ENCODE data around the gene NSL1.
"Not testable (repeated sequence)": the region's sequence is repeated elsewhere in the genome, so short reads cannot be mapped to it uniquely, and the experiment has no call there.

Gene NSL1

DNA sequence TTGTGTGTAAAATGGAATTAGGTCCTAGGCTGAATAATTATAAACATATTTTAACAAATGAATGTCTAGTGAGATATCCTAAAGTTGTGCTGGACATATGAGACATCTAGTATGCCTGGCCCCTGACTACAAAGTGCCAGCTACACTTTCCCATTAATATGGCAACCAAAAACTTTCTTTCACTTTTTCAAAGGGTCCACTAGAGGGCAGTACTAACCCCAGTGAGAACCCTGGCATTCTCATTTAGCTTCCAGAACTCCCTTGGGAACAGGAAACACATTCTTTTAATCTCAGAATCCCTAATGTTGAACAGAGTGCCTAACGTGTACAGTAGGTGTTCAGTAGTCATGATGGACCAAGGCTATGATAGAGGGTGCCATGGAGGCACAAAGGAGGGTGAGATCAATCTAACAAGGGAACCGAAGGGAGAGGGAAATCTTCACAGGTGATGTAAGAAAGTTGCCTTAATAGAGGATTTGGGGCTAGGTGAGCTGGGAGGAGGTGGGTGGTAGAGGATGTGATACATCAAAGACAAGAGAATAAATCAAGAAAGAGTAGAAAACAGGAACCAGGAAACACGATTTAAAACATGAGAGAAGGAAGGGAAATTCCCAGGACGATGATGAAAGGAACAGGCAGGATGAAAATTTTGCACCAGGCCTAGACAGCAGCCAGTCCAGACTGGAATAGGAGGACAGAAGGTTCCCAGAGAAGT, 41.6 kb downstream of the NSL1 start:
- DNase-seq (ENCODE audit: low spot score) = peak; percentile 39

DNA sequence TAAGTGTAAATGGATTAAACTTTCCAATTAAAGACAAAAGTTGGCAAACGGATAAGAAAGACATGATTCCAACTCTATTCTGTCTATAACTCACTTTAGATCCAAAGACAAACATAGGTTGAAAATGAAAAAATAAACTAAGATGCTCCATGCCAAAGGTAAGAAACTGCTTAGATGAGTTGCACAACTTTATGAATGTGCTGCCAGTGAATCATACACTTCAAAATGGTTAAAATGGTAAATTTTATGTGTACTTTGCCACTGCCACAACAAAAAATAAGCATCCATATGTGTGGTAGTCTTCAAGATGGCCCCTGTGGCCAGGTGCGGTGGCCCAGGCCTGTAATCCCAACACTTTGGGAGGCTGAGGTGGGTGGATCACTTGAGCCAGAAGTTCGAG, 45.0 kb downstream of the NSL1 start:
- no peak for DNase-seq (ENCODE audit: low spot score)

DNA sequence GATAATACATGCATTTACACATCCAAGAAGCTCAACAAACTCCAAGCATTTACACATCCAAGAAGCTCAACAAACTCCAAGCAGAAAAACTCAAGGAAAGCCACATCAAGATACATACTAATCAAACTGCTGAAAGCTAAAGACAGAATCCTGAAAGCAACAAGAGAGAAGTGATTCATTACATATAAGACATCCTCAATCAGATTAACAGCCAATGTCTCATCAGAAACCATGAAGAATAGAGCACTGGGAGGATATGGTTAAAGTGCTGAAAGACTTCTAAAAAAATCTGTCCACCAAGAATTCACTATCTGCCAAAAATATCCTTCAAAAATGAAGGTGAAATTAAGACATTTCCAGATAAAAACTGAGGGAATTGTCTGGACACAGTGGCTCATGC, 46.3 kb downstream of the NSL1 start:
- DNase-seq (ENCODE audit: low spot score) = no peak

DNA sequence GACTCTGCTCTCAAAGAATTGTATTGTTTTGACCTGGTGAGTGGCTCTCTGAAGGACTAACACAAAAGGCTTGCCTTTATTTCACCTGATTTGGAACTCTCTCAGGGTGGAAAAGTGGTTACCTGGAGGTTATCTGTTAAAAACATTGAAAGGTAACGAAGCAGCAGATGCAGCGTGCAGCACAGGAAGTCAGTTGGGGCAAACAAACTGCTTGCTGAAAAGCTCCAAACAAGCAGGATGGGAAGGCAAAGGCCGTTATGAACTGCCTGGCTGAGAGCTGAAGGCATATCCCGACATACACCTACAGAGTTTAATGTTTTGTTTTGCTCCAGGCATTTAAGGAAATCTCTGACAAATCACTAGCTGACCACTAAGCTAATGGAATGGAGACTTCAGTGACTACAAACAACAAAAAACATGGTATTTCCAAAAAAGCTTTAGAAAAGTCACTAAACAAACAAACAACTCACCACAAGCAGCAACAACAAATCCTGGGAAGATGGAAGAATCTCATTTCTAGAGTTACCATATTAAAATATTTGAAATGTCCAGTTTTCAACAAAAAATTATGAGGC, 47.6 kb downstream of the NSL1 start:
- no peak for DNase-seq (ENCODE audit: low spot score)

DNA sequence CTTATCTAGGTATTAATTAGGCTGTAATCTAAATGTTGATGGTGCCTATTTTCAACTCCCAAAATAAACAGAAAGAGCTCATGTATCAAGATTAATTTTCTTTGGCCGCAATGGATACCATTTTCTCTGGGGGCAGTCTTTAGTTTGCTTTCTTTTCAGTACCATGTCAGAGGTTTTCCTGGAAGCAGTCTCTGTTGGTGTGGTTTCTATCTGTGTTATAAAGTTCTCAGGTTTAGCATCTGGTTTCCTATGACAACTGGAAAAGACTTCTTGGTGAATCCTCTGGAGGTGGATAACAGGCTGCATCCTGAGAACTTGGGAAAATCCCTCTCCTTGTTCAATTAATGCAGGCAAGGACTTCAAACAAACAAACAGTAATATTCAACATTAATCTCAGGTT, 53.2 kb downstream of the NSL1 start:
- DNase-seq (ENCODE audit: low spot score) = no peak

DNA sequence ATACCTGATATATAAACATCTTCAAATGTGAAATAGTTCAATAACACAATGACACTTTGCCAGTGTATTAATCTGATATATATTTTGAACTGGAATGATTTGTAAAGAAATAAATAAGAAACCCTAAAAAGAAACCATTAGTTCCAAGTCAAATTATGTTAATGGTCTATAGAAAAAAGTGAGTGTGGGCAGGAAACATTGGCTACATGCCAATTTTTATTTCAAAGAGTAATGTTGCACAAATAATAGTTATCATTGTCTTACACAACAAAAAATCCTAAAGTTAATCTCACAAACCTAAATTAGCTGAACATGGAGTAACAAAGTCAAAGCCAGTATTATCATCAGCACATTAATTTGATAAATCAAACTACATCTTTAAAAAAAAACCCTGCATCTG, 54.0 kb downstream of the NSL1 start:
- DNase-seq (ENCODE audit: low spot score) = no peak

DNA sequence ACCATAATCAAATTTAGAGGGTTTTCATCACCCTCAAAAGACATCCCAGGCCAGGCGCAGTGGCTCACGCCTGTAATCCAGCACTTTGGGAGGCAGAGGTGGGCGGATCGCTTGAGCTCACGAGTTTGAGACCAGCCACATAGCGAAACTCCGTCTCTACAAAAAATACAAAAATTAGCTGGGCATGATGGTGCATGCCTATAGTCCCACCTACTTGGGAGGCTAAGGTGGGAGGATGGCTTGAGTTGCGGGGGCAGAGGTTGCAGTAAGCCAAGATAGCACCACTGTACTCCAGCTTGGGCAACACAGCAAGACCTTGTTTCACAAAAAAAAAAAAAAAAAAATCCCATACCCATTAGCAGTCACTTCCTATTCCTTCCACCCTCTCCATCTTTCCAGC, 58.5 kb downstream of the NSL1 start:
- DNase-seq (ENCODE audit: low spot score) = no peak

DNA sequence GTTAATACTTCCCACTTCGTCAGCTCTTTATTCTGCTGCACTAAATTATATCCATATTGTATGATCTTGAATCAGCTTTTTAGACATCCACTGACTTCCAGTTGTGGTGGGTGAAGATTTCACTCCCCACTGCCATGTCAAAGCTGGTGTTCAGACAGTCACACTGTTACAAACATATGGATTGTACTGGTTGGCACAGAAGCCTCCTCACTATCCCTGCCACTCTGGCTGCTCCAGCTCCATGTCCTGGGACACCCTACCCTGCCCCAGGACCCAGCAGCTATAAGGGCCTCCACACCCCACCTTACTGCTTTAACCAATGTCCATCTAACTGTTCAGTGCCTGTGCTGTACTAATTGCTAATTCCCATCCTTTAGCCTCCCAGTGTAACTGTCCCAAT, 59.9 kb downstream of the NSL1 start:
- DNase-seq (ENCODE audit: low spot score) = no peak

DNA sequence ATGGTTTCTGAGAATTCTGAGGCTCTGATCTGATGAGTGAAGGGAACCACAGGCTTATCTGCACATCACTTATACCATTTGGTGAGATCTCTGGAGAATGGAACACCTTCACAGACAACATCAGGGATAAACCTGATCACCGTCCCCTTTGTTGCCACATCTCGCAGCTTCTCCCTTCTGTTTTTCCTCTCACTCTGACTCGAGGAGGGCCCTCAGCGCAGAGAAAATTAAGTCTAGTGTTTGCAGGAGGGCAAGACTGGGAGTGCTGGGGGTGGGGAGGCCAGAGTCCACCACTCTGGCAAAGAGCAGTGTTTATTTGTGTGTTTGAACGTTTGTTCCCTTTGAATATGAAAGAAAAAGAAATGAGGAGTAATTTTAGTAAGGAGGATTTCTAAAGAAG, 63.0 kb downstream of the NSL1 start:
- DNase-seq (ENCODE audit: low spot score) = no peak

DNA sequence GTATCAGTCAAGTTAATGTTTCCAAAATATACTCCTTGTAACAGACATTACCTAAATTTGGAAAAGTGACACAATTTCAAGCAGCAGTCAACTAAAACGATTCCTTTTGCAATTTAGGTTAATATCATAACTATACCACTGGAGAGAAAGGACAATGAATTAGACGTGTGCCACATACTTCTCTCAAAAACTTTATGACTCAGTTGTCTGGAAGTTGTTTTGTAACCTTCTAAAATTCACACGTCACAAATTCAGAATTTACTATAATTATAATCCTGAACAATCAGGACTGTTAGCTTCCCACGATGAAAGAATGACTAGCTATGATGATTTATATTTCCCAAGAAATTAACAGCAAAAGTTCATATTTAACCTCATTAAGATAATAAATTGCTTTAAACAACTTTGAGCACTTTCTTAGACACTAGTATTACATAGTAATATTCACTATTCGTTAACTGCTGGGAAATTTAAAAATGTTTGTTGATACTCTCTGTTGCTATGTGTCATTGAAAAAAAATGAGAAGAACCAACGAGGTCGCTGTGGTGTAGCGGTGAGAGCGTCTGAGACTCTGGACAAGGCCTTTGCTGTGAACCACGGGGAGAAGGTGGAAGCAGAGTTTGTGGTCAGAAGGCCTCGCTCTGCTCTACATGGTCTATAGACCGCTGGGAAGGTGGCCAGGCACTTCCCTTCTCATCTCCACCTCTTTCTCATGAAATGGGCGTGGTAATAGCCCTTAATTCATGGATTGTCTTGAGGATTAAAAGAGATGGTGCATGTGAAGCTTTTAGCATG, 64.0 kb downstream of the NSL1 start:
- no peak for DNase-seq (ENCODE audit: low spot score)

DNA sequence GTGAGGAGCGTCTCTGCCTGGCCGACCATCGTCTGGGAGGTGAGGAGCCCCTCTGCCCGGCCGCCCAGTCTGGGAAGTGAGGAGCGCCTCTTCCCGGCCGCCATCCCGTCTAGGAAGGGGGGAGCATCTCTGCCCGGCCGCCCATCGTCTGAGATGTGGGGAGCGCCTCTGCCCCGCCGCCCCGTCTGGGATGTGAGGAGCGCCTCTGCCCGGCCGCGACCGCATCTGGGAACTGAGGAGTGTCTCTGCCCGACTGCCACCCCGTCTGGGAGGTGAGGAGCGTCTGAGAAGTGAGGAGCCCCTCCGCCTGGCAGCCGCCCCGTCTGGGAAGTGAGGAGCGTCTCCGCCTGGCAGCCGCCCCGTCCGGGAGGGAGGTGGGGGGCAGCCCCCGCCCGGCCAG, 66.9 kb downstream of the NSL1 start:
- not testable (repeated sequence) for DNase-seq (ENCODE audit: low spot score)

DNA sequence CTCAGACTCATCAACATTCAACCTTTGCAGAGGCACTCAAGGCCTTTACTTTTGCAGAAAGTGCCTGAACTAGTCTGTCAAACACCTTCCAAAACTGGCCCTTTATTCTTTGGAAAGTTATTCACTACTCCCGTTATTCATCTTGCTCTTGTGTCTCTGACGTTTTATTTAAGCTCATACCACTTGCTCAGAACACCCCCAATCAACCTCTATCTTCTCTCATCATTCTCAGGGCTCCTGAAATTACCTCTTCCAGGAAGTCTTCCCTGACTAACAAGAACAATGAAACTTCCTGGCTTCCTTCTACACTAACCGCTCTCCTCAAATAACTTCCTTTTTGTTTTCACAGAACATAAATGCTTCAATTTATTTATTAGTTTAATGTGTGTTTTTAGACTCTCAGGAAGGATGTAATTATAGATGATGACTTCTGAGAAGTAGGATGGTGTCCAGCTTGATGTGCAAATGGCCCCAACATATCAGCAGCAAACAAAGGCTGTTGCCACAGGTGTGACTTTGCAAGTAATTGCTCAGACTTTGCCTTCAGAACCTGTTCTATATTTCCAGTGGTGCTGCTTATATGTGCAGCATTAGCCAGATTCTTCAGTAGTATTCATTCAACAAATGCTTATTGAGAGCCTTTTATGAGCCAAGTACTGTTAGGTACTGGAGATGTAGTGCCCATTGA, 69.2 kb downstream of the NSL1 start:
- no peak for DNase-seq (ENCODE audit: low spot score)

DNA sequence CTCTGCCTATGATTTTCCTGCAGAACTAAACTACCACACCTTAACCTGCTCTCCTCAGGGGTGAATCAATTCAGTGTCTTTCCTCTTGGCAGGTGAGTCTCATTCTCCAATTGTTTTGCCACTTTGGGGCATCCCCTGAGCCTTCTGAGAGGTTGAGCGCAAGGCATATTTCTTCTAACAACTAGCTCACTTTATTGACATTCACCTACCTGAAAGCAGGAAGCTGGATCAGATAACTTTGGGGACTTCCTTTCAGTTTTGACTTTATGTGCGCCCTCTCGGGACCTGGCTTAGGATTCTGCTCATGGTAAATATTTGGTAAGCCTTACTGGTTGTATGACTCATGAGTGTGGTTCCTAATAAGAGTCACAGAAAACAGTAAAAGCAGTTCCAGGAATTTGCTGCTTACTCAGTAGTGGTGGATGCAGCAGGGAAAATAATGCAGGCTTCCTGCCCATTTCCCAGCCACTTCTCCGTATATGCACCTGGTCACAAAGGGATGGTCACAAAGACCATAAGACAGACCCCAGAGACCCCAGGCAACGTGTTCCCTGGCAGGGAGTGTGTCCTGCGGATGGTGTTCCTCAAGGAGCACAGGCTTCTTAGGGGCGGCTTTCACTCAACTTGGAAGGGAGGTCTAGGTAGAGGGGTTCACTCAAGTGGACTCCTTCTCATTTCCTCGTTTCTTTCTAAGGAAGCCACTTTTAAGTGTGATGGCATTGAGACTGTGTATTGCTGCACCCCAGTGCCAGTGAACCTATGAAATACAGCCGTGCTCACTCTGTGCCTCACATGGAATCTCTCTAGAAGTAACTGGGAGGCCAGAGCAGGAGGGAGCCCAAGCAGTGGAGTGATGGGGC, 70.0 kb downstream of the NSL1 start:
- no peak for DNase-seq (ENCODE audit: low spot score)

DNA sequence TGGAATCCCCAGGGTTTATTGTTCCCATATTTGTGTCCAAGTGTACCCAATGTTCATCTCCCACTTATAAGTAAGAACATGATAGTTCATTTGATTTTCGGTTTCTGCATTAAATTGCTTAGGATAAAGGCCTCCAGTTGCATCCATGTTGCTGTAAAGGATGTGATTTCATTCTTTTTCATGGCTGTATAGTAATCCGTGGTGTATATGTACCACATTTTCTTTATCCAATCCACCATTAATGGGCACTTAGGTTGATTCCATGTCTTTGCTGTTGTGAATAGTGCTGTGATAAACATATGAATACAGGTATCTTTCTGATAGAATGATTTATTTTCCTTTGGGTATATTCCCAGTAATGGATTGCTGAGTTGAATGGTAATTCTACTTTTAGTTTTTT, 71.9 kb downstream of the NSL1 start:
- no peak for DNase-seq (ENCODE audit: low spot score)

DNA sequence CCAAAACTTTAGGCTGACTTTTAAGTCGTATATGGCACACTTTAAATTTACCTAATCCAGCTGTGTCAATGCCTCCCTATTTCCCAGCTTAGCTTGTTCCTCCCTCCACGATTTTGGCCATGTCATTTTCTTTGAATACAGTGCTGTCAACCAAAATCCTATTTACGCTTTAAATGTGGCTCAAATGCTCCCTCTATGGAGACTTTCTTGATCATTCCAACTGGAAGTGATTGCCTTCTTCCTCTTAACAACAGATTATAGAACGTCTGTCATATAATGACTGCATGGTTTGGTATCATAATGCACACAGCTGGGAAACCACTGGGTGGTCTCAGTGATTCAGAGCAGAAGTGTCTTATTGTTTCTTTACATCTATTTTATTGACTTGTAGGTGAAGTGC, 73.1 kb downstream of the NSL1 start:
- DNase-seq (ENCODE audit: low spot score) = no peak

DNA sequence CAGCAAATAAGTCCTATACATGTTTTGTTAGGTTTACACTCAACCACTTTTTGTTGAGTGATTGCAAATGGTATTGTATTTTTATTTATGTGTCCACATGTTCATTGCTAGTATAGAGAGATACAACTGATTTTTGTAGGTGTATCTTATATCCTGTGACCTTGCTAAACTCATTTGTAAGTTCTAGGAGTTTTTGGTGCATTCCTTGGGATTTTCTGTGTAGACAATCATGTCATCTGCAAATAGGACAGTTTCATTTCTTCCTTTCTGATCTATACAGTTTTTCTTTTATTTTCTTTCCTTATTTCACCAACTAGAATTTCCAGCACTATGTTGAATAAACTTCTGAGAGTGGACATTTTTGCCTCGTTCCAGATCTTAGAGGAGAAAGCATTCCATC, 75.4 kb downstream of the NSL1 start:
- DNase-seq (ENCODE audit: low spot score) = no peak

DNA sequence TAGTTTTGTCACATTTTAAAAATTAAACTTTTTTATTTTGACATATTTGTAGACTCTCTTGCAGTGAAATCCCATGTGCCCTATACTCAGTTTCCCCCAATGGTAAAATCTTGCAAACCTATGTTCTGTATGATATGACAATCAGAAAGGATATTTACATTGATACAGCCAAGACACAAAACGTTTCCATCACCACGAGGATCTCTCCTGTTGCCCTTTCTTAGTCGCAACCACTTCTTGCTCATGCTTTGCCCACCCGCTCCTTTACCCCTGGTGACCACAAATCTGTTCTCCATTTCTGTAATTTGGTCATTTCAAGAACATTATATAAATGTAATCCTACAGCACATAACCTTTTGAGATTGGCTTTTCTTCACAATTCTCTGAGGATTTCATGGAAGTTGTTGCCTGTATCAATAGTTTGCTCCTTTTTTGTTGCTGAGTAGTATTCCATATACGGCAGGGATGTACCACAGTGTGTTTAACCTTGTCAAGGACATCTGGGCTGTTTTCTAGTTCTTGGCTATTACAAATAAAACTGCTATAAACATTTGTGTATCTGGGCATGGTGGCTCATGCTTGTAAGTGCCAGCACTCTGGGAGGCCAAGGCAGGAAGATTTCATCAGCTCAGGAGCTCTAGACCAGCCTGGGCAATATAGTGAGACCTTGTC, 78.0 kb downstream of the NSL1 start:
- DNase-seq (ENCODE audit: low spot score) = no peak

DNA sequence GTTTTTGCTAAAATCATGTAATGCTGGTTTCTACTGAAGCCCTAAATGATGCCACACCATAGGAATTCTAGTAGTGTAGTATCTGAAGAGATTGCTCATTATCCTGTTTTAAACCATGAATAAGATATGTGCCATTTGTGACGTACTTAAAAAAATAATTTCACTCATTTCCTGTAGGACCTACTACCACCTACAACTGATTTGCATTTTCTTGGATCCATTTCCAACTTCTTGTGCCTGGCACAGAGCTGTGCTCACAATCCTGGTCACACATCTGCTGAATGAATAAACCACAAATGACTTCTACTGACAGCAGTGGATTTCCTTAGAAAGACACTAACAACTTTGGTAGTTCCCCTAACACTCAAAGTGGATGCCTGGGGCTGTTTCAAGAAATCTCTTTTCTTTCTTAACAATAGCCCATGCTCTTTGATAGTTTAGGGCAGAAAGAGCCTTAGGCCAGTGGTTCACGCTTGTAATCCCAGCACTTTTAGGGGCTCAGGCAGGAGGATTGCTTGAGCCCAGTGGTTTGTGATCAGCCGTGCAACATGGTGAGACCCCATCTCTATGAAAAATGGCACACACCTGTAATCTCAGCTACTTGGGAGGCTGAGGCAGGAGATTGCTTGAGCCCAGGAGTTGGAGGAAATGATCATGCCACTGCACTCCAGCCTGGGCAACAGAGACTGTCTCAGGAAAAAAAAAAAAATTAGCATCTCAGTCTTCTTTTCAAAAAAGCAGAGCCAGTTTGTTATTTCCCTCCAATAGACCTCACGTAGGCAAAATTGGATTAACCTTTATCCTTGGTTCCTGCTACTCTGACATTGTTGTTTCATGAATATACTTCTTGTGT, 78.9 kb downstream of the NSL1 start:
- DNase-seq (ENCODE audit: low spot score) = no peak

DNA sequence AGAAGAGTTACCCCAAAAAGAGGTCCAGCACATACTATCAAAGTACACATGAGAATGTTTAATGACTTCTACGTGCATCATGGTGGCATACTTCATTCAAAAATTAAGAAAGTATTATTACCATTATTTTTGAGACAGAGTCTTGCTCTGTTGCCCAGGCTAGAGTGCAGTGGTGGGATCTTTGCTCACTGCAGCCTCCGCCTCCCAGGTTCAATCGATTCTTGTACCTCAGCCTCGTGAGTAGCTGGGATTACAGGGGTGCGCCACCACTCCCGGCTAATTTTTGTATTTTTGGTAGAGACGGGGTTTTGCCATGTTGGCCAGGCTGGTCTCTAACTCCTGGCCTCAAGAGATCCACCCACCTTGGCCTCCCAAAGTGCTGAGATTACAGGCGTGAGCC, 79.6 kb downstream of the NSL1 start:
- DNase-seq (ENCODE audit: low spot score) = not testable (repeated sequence)

DNA sequence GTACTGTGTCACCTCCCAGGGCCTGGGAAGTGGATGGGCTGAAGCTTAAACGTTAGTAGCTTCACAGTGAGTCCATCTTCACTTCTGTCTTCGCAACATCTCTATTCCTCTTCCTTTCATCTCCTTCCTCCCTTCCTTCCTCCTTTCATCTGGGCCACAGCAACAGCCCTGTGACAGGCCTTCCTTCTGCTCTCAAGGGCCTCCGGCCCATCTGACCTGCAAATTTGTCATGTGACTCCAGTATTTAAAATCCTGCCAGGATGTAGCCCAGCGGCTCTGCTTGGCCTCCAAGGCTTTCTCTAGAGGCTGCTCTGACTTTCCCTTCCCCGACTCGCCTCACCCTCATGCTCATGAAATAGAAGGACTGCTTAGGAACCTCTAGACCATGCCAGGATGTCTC, 81.0 kb downstream of the NSL1 start:
- DNase-seq (ENCODE audit: low spot score) = no peak

All from putamen (tissue), 1 donor.